Fibroblast of mammary gland (primary cell): Measurements from ENCODE around the gene TMCO6.
"Not testable (repeated sequence)": the region's sequence is repeated elsewhere in the genome, so short reads cannot be mapped to it uniquely, and the experiment has no call there.

Source experiments
- DNase-seq: peaks from one replicate; pipeline ENCODE4 v3.0.0-alpha.2; 2010; ENCODE audit warnings: low read depth
- H3K4me3 ChIP-seq: 2 replicates; pipeline ENCODE4 v1.5.1; 2011; ENCODE audit warnings: low read depth, mild to moderate bottlenecking, low read length, moderate library complexity; ENCODE audit not compliant: control insufficient read depth
- TF ChIP-seq, protein P1 (sequence below): conservative IDR thresholded peaks from 2 replicates; pipeline ENCODE4 v1.5.1; 2011; ENCODE audit warnings: low read depth, low read length, inconsistent platforms; ENCODE audit not compliant: control insufficient read depth, insufficient read depth

TMCO6 gene

DNA sequence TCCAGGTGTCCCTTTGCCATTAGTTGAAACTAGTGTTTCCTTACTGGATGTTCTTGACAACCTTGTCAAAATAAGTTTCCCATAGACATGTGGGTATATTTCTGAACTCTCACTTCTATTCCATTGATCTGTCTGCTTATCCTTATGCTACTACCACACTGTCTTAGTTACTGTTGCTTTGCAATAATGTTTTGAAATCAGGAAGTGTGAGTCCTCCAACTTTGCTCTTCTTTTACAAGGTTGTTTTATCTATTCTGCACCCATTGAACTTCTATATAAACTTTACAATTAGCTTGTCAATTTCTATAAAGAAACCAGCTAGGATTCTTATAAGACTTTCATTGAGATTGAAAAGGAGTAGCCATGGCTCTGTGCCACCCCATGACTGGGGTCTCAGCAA lies 30.5 kb upstream of the TMCO6 start:
- DNase-seq, result no peak
- H3K4me3 ChIP-seq, result no peak overlapping the region
- TF ChIP-seq, protein P1, sequence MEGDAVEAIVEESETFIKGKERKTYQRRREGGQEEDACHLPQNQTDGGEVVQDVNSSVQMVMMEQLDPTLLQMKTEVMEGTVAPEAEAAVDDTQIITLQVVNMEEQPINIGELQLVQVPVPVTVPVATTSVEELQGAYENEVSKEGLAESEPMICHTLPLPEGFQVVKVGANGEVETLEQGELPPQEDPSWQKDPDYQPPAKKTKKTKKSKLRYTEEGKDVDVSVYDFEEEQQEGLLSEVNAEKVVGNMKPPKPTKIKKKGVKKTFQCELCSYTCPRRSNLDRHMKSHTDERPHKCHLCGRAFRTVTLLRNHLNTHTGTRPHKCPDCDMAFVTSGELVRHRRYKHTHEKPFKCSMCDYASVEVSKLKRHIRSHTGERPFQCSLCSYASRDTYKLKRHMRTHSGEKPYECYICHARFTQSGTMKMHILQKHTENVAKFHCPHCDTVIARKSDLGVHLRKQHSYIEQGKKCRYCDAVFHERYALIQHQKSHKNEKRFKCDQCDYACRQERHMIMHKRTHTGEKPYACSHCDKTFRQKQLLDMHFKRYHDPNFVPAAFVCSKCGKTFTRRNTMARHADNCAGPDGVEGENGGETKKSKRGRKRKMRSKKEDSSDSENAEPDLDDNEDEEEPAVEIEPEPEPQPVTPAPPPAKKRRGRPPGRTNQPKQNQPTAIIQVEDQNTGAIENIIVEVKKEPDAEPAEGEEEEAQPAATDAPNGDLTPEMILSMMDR, result no peak

DNA sequence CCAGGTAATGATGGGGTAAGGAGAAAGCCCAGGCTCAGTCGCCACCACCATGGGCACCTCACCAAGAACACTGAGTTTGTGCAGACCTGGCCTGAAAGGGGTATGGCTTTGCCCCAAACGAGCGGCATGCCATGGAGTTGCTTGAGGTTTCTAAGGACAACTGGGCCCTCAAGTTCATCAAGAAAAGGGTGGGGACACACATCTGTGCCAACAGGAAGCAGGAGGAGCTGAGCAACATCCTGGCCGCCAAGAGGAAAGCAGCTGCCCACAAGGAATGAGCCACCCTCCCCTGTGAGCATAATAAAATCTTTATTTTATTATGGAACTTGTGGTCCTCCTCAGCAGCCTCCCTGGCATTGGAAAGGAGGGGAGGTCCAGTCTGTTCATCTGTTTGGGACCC lies 30.1 kb upstream of the TMCO6 start:
- H3K4me3 ChIP-seq, result no peak overlapping the region
- TF ChIP-seq, protein P1, result no peak
- no peak for DNase-seq

DNA sequence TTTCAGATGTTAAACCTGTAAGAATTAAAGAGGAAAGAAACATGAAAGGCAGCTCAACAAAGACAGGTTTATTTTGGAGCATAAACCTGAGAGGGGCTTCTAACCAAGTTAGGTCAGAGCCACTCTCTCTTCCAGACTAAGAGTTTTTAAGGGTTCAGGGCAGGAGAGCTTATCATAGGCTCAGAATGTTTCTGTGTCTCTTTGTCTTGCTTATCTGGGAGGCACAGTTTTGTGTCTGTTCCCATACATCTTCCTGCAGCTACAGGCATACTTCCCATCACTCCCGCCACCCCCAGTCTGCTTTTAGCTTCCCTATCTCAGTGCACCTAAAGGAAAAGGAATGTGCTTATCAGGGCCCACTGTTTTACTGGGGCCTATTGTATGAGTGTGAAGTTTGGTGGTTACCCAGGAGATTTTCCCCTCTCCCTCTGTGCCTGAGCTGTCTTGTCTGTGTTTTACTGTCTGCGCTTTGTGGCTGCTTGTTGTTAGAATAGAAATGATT lies 28.2 kb upstream of the TMCO6 start:
- TF ChIP-seq, protein P1, result no peak
- H3K4me3 ChIP-seq, result no peak overlapping the region
- no peak for DNase-seq

DNA sequence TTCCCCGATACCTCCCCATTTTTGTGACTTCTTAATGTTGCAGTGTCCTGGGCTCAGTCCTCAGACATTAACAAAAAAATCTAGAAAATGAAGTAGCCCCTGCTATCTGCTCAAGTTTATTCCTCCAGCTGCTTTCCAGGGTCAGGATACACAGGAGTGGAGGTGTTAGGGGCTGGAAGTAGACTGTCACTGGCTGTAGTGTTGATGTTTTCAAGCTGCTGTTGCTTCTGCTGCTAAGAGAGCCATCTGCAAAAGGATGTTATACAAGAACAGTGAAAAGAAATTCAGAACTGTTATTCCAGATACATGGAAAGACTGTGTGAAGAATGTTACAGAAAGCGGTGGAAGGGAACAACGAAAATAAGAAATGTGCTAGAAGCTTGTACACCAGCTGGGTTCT lies 16.9 kb upstream of the TMCO6 start:
- DNase-seq, result no peak
- no peak overlapping the region for H3K4me3 ChIP-seq
- TF ChIP-seq, protein P1, result no peak

DNA sequence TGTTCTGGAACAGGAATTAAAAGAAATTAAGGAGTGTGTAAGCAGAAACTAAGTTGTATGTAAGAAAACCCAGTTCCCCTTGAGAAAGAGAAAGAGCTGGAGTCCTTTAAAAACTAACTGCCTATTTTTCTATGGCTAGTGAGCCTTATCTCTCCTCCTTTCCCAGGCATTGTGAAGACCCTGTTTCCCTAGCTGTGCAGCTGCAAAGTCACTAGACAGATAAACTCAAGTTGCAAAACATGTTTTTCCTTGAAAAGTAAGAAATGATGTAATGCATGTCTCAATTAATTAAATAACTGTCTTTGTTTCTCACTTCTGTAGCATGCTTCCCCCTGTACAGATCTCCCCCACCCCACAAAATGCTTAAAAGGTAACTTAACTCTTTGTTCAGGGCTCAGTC lies 16.2 kb upstream of the TMCO6 start:
- not testable (repeated sequence) for H3K4me3 ChIP-seq, DNase-seq

DNA sequence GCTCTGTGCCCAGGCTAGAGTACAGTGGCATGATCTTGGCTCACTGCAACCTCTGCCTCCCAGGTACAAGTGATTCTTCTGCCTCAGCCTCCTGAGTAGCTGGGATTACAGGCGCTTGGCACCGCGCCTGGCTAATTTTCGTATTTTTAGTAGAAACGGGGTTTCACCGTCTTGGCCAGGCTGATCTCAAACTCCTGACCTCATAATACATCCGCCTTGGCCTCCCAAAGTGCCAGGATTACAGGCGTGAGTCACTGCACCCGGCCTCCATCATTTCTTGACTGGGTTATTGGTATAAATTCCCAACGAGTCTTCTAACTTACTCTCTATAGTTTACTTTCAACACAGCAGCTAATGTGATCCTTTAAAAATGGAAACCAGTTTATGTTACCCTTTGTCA lies 14.4 kb upstream of the TMCO6 start:
- H3K4me3 ChIP-seq, DNase-seq: not testable (repeated sequence)

DNA sequence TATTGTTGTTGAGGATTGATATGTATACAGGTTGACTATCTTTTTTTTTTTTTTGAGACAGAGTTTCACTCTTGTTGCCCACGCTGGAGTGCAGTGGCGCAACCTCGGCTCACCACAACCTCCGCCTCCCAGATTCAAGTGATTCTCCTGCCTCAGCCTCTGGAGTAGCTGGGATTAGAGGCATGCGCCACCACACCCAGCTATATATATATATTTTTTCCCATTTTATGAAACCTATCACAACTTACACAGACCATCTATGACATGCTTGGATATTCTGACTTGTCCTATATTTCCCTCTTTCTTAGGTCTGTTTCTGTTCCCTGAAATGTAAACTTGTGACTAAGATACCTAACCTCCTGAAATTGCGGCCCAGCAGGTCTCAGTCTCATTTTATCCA lies 11.3 kb upstream of the TMCO6 start:
- TF ChIP-seq, protein P1, result no peak
- H3K4me3 ChIP-seq, result no peak overlapping the region
- DNase-seq, result no peak

DNA sequence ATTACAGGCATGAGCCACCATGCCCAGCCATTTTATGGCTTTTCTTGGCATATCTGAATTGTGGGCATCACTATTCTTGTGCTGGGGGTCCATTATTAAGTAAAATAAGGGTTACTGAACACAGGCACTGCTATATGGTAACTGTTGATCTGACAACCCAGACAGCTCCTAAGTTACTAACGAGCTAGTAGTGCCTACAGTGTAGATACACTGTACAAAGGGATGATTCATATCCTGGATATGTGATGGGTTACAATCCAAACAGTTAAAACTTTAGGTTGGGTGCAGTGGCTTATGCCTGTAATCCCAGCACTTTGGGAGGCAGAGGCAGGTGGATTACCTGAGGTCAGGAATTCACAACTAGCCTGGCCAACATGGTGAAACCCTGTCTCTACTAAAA lies 10.5 kb upstream of the TMCO6 start:
- no peak overlapping the region for H3K4me3 ChIP-seq
- TF ChIP-seq, protein P1, result no peak
- DNase-seq, result no peak
